Measurements from ENCODE around the gene OR2AG2. TPM values are rescaled to one million over a fixed set of nuclear protein-coding genes. Genes with fewer than 3 reads are reported as not detected.

Gene OR2AG2
- total RNA-seq, 2 donors from 2014 or later = 0.08 to 0.15 TPM

DNA sequence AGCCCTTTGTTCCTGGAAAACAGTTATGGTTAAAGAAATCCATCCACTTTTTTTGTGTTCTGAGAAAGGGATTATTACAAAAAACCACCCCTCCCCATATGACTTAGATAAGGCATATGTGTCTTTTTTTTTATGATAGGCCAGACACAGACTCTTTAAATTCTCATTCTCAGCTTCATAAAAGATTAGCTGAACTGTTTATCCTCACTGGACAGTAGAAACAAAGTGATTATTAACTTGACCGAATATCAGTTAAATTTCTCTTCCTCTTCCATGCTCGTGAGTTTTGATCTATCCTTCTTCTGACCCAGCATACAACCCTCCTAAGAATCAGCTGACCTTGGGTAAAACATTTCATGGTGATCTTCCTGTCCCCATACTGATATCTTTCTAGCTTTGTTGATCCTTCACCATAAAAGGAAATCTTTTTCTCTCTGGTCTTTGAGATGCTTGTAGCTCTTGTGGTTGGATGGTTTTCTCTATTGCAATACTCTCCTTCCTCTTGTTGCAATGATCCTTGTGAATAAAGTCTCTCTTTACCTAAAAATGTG is 26.2 kb downstream of the OR2AG2 start:
- ATAC-seq (no peak), DNase-seq (no peak)
- intact Hi-C loops (cut with DNase I) = no loop called here

GRCh38 chr11:6745018-6745417 is 26.8 kb downstream of the OR2AG2 start:
- DNase-seq = no peak
- ATAC-seq = no peak
- intact Hi-C loops (cut with DNase I) = no loop called here

DNA sequence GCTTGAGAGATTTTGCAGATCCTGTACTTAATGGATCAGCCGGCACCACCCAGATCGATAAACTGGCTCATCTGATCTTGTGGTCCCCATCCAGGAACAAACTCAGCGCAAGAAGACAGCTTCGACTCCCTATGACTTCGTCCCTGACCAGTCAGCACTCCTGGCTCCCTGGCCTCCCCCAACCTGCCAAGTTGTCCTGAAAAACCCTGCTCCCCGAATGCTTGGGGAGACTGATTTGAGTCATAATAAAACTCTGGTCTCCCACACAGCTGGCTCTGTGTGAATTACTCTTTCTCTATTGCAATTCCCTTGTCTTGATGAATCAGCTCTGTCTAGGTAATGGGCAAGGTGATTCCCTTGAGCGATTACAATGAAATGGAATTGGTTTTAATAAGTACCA is 29.5 kb downstream of the OR2AG2 start:
- intact Hi-C loops (cut with DNase I) = no loop called here
- no peak for ATAC-seq
- no peak for DNase-seq

DNA sequence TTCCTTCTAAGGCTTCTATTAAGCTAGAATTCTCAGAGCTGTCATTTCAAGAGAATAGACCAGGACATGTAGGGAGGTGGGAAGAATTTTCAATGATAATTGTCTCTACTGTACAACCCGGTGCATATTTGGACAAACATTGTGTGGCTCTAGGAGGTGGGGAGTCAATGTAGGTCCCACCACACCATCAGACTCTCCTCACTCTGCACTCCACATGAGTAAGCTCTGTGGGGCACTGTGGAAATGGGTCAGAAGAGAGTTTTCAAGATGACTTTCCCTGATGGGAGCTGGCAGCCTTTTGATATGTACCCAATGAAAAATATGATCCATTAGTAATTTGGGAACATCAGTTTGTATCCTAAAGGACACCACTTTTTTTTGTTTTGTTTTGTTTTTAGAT is 33.2 kb downstream of the OR2AG2 start:
- intact Hi-C loops (cut with DNase I) = no loop called here
- no peak for ATAC-seq

DNA sequence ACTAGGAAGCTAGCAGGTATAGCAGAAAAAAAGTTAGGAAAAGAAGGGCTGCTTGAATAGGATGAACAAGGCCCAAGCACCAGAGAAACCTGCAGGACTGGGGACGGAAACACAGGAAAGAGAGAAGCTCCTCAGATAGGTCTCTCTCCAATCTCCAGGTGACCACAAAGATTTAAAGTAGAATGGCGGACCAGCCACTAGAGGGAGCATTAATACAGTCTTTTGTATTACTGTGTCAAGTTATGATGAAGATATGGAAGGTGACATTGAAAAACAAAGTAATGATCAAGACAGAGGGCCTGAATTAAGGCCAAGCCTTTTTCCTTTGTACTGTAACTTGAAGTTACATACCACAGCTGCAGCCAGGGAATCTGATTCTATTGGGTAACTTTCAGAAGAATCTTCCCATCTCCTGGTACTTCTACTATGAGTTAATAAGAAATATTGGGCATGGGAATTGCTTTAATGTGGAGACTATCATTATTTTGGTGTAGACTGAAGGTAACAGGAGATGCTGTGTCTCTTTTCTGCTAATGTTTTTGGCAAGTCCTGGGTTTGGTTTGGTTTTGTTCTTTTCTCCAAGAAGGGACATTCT is 33.8 kb downstream of the OR2AG2 start:
- DNase-seq = peak; percentile 23
- peak; percentile 53 to 62 for ATAC-seq
- intact Hi-C loops (cut with DNase I) = no loop called here

More for the DNA sequence above, 33.2 kb downstream of the OR2AG2 start:
- no peak for DNase-seq

GRCh38 chr11:6736495-6737121 is 35.2 kb downstream of the OR2AG2 start:
- ATAC-seq (no peak), DNase-seq (no peak)
- intact Hi-C loops (cut with DNase I) = no loop called here

GRCh38 chr11:6735306-6735705 is 36.5 kb downstream of the OR2AG2 start:
- no peak for DNase-seq
- ATAC-seq = no peak
- intact Hi-C loops (cut with DNase I) = no loop called here

DNA sequence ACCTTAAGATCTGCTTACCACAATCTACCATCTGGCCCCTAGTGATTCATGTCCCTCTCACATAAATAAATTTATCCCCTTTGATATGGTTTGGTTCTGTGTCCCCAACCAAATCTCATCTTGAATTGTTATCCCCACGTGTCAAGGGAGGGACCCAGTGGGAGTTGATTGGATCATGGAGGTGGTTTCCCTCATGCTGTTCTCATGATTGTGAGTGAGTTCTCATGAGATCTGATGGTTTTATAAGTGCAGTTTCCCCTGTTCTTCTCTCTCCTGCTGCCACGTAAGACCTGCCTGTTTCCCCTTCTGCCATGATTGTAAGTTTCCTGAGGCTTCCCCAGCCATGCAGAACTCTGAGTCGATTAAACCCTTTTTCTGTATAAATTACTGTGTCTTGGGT is 37.2 kb downstream of the OR2AG2 start:
- ATAC-seq = no peak
- DNase-seq = no peak
- intact Hi-C loops (cut with DNase I) = no loop called here

- intact Hi-C loops (cut with DNase I) = no loop called here
- no peak for ATAC-seq
- DNase-seq = no peak
Observed at GRCh38 chr11:6733326-6734275, 38.2 kb downstream of the OR2AG2 start.

DNA sequence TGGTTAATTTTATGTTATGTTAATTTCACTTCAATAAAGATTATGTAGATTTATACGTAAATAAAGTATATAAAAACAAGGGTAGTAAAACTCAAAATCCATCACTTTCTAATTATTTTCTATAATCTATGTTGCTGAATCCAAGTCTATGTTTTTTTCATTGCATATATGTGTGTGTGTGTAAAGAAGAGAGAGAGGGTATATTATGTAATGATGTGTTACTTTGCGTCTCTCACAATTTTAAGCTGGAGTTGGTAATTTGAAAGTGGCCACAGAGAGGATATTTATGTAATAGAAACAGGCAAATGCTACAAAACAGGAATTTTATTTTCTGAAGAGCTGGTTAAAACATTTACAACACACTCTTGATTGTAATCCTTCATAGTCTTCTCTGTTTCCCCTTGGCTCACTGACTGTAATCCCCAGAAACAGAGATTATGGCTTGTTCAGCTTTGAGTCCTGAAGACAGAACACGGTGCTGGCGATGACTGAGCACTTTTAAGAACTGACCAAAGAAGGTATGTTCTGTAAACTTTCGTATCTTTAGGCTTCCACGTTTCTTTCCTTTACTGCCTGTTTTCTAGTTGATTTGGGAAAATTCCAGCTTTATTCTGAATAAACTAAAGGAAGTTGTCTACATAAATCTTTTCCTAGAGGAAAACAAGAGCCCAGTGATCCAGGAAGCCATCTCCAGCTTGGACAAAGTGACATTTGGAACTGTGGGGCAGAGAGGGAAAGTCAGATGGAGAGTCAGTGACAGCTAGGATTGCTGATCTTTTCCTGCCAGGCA is 43.6 kb downstream of the OR2AG2 start:
- intact Hi-C loops (cut with DNase I) = no loop called here
- DNase-seq (no peak), ATAC-seq (no peak)

GRCh38 chr11:6725386-6725896 is 46.3 kb downstream of the OR2AG2 start:
- no peak for ATAC-seq

GRCh38 chr11:6724013-6724412 is 47.8 kb downstream of the OR2AG2 start:
- ATAC-seq (no peak), DNase-seq (no peak)
- intact Hi-C loops (cut with DNase I) = no loop called here

More at GRCh38 chr11:6725386-6725896, 46.3 kb downstream of the OR2AG2 start:
- intact Hi-C loops (cut with DNase I) = no loop called here
- no peak for DNase-seq

- DNase-seq = no peak
- ATAC-seq = no peak
- intact Hi-C loops (cut with DNase I) = no loop called here
Observed at GRCh38 chr11:6721343-6721742, 50.4 kb downstream of the OR2AG2 start.

DNA sequence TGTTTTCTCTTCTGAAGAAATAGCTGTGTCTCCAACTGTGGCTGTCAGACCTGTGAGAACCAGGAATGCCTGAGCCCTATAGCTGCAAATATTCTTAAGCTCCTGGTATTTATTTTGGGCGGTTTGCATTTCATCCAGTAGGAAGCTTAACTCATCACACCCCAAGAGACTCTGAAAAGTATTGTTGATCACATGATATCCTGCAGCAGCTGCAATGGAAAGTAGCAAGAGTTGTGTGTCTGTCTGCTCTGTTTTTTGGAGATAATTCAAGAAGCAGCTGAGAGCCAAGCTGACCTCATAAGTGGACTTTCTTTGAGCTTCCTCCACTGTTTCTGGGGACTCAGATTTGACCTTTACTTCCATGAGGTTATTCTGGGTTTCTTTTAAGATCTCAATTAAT is 52.2 kb downstream of the OR2AG2 start:
- ATAC-seq (peak in 1 of 2 donors; percentile 31), DNase-seq (no peak)
- intact Hi-C loops (cut with DNase I) = no loop called here

DNA sequence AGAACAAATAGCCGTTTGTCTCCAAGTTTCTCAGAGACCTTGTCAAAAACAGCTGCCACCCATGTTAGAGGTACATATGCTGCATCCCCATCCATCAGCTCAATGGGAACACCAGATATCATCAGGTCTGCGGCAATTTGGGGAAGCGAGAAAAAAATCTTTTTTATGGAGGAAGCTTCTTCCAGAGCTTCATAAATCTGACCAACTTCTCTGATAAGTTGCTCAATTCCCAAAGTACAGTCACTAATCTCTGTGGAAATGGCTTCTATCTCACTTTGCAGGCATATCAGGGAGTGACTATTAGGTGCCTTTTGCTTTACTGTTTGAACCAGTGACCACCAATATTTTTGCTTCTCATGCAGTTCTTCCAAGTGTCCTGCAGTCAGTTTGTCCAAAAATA is 54.4 kb downstream of the OR2AG2 start:
- intact Hi-C loops (cut with DNase I) = no loop called here
- ATAC-seq = no peak

More for the DNA sequence above, 54.4 kb downstream of the OR2AG2 start:
- no peak for DNase-seq

Measured in left cardiac atrium (tissue), 4 donors.